GM10847 (cell line): Measurements from ENCODE around the gene SH3RF3.

Experiments used
- POLR2A ChIP-seq: IDR thresholded peaks from 2 replicates; pipeline ENCODE4 v1.6.1; 2011; ENCODE audit not compliant: insufficient read length; ENCODE audit errors: extremely low read depth

The SH3RF3 gene

DNA sequence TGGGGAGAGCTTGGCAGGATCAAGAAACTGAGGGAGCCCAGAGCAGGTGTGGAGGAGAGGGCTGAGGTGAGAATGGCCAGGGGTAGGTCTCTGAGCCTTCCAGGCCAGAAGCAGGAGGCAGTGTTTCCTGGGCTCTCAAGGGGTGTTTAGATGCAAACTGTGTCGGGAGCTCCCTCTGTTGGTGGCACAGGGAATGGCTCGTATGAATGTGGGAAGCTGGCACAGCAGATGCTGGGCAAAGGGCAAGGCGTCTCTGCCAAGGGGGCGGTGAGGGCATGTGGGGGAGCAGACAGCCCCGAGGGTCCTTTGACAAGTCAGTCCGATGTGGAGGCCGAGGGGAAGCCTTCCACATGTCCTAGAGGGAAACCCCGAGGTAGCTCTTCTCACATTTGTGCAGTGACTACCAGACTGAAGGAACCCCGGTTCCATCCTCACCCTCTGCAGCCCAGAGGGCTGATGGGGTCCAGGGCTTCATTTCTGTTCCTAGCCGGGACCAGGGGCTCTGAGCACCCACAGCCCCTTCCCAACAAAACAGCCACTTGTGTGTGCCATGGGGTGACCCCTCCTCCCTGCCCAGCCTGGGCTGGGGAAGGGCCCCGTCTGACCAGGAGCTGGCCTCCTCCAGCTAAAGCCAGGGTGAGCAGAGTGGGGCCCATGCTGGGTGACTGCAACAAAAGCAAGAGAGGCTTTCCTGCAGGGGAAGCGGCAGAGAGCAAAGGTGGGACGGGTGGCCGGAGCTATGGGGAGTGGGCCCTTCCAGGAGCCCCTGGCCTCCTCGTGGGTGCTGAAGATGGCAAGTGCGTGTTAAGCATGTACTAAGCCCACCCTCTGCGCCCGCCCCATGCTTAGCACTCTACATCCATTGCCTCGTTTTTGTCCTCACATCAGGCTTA is 381.4 kb downstream of the SH3RF3 start:
- TF ChIP-seq POLR2A, result no peak

DNA sequence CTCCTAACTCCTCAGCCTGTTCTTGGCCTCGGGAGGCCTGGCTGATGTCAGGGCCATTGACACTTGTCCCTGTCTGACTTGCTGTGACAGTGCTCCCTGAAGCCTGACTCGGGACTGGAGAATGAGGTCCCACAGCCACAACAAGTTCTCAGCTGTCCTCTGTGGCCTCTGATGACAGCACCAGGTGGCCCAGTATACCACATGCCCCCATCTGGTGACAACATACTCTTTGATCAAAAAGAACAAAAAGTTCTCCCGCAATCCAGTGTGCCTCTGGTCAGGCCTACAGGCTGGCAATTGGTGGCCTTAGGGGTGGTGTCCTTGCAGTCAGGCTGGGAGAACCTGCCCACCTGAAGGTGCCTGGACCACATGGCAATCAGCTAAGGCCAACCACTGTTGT is 382.2 kb downstream of the SH3RF3 start:
- TF ChIP-seq POLR2A, result no peak

- TF ChIP-seq POLR2A, result no peak
Observed at GRCh38 chr2:109512076-109512475, 383.1 kb downstream of the SH3RF3 start.

DNA sequence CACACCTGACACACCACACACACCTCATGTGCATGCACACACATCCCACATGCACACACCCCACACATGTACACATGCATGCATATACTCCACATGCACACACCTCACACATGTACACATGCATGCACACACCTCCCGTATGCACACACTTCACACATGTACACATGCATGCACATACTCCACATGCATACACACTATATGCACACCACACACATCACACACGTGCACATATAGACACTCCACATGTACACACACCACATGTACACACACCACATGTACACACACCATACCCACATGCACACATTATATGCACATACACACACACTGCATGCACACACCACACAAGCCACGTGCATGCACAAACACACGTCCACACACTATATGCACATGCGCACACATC is 384.2 kb downstream of the SH3RF3 start:
- no peak for TF ChIP-seq POLR2A

GRCh38 chr2:109513749-109514588 is 385.0 kb downstream of the SH3RF3 start:
- TF ChIP-seq POLR2A, result no peak

- TF ChIP-seq POLR2A, result no peak
Observed at GRCh38 chr2:109514857-109515256, 385.9 kb downstream of the SH3RF3 start.

DNA sequence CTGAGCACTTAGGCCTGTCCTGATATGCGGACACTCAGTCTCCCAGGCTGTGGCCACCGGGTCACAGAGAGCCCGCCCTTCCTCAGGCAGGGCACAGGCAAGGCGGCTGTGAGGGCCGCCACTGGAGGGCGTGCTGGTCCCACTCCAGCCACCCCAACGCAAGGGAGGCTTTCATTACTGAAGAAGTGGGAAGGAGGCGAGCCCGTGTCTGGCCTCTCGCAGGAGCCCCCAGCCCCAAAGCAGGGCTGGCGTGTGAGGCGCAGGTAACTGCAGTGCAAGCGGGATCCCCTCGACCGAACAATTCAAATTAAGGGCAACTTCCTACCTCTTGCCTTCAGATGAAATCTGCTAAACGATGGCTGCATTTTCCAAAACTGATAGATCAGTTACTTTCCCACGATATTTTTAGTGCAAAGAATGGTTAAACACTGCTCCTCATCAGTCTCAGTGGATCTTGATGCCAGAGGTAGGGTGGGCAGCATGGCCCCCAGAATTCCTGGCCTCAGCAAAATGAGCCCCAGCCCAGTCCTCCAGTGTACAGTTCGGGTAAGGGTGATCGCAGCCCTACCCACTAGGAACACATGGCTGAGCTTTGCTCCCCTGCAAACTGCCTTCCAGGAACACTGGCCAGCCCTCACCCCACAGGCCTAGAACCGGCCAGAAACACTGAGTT is 387.6 kb downstream of the SH3RF3 start:
- TF ChIP-seq POLR2A, result no peak

DNA sequence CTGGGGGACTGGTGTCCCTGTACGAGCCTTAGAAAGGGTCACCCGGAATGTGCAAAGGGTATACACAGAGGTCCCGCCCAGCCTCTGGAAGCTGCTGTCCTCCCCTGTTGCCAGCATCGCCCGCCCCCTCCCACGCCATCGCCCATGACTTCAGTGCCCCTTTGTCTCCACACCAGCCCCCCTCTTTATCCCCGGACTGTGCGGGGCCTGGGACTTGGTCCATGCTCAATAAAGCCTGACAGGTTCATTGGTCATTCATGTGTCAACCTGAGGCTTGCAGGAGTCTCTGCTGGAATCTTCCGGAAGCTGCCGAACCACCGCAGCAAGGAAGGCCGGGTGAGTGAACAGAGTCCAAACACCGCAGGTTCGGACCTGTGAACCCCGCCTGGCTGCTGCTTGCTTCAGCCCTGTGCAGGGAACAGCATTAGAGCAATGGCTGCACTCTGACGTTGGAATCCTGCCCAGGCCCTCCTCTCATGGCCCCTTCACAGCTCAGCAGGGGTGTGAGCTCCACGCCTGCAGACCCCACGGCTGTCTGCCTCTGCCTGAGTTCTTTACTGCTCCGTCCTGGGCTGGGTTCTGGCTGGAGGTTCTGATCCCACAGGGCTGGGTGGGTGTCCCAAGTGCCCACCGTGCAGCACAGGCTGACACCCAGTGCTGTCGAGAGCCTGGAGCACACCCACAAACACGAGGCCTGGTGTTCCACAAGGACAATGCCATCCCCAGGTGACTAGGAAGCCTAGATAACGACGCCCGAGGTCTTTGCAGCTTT is 388.3 kb downstream of the SH3RF3 start:
- no peak for TF ChIP-seq POLR2A

- TF ChIP-seq POLR2A, result no peak
Observed at GRCh38 chr2:109519513-109519912, 390.5 kb downstream of the SH3RF3 start.

GRCh38 chr2:109521233-109522062 is 392.4 kb downstream of the SH3RF3 start:
- TF ChIP-seq POLR2A, result no peak

DNA sequence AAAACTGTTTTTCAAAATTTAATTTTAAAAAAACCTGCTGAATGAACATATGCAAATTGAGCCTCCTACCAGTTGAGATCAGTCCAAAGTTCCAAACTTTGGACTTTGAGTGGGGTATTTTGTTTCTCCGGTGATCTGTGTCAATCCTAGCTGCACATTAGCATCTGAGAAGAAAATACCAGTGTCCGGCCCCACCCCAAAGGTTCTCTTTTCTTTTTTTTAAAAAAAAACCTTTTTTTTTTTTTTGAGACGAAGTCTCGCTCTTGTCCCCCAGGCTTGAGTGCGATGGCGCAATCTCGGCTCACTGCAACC is 393.0 kb downstream of the SH3RF3 start:
- no peak for TF ChIP-seq POLR2A

DNA sequence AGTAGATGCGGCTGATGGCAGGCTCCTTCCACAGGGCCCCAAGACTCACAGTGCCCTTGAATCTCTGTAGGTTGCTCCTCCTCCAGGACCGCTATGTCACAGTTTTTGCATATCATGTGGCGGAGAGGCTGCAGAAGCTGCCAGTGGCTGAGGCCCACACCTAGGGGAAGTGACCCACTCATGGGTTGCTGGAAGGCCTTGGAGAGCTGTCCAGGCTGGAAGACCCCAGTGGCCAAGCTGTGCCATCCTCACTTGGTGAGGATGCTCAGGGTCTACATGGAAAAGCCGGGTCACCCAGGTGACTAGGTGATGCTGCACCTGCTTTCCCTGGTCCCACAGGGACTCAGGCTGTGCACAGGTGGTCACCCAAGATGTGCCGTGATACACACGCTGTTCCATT is 394.1 kb downstream of the SH3RF3 start:
- TF ChIP-seq POLR2A, result no peak

DNA sequence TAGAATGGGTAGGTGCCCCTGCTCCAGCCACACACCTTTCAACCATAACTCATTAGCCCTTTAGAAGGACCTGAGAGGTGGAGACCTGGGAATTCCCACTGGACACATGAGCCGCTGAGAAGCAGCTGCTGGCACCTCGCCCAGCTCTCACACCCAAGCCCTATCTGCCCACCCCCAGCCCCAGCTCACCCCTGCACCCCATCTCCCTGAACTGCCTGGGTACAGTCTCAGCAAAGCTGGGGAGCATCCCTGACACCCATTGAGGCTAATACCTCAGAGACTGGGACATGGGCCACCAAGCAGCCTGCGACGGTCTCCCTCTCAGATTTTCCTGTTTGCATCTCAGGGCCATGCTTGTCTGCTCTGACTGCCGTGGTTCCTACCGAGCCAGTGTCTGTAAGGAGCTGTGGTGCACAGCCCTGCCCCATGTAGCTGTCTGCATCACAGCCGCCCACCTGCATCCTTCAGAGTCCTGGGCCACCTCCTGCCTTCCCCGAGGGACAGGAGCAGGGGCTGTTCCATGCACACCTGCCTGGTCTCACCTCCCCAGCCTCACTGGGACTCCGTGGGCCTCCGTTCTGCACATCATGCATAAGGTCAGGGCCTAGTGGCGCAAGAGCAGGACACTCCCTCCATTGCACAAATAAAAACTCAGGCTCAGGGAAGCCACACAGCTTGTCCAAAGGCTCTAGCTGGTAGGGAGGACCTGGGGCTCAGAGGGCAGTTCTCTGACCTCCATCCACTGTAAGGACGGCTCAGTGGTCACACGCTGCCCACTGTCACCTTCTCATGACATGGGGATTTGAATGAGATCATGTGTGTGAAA is 394.7 kb downstream of the SH3RF3 start:
- no peak for TF ChIP-seq POLR2A

DNA sequence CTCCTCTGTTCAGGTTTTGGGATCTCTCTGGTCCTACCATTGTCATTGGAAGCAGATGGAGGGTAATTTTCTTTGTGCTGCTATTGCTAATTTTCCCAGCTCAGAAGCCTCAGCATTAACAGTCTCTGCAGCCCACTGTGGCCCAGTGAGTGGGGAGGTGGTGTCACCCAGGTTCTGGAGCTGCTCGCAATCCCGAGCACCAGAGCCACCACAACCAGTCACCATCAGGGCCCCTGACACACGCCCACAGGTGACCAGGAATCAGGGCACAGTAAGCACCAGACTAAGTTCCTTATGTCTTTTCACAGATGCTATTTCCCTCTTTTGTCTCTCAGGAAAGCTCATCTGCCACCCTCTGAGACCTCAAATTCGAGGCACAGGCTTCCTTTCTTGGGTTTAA is 396.8 kb downstream of the SH3RF3 start:
- no peak for TF ChIP-seq POLR2A

- no peak for TF ChIP-seq POLR2A
Observed at GRCh38 chr2:109526442-109526970, 397.5 kb downstream of the SH3RF3 start.
